ENCODE measurements around the gene CFAP58.

The CFAP58 gene

GRCh38 chr10:104339469-104340110 is 14.0 kb upstream of the CFAP58 start:
- Mint-ChIP-seq H3K27ac (no peak overlapping the region), H3K4me3 (peak overlapping the region; percentile 90 to 96), H3K4me1 (peaks cover 42% of the 10 kb centered on the region), H3K9me3 (no peaks in the 10 kb centered on the region), H3K27me3 (peaks cover 9% of the 10 kb centered on the region)
- DNase-seq (no peak), ATAC-seq (no peak)

GRCh38 chr10:104340111-104340526 is 13.5 kb upstream of the CFAP58 start:
- Mint-ChIP-seq H3K4me3 (no peak overlapping the region), H3K27me3 (peaks cover 9% of the 10 kb centered on the region), H3K9me3 (no peaks in the 10 kb centered on the region), H3K27ac (no peak overlapping the region), H3K4me1 (peaks cover 36% of the 10 kb centered on the region)
- ATAC-seq = no peak
- DNase-seq = no peak

GRCh38 chr10:104340641-104341040 is 13.0 kb upstream of the CFAP58 start:
- DNase-seq (no peak), ATAC-seq (no peak)
- Mint-ChIP-seq H3K4me1 (peaks cover 35% of the 10 kb centered on the region), H3K27ac (no peak overlapping the region), H3K4me3 (no peak overlapping the region), H3K27me3 (peaks cover 9% of the 10 kb centered on the region), H3K9me3 (no peaks in the 10 kb centered on the region)

- no peak for ATAC-seq
- no peak overlapping the region for H3K4me3 Mint-ChIP-seq
- no peaks in the 10 kb centered on the region for H3K9me3 Mint-ChIP-seq
- H3K27me3 Mint-ChIP-seq = peaks cover 9% of the 10 kb centered on the region
- no peak overlapping the region for H3K27ac Mint-ChIP-seq
- H3K4me1 Mint-ChIP-seq = peaks cover 30% of the 10 kb centered on the region
- no peak for DNase-seq
Measured at GRCh38 chr10:104342941-104343411, 10.7 kb upstream of the CFAP58 start.

- H3K9me3 Mint-ChIP-seq = no peaks in the 10 kb centered on the region
- peaks cover 26% of the 10 kb centered on the region for H3K4me1 Mint-ChIP-seq
- DNase-seq = no peak
- H3K27me3 Mint-ChIP-seq = peaks cover 9% of the 10 kb centered on the region
- no peak for ATAC-seq
- no peak overlapping the region for H3K27ac Mint-ChIP-seq
- H3K4me3 Mint-ChIP-seq = no peak overlapping the region
Measured at GRCh38 chr10:104344219-104344618, 9.4 kb upstream of the CFAP58 start.

GRCh38 chr10:104345515-104345914 is 8.1 kb upstream of the CFAP58 start:
- Mint-ChIP-seq H3K9me3 (no peaks in the 10 kb centered on the region), H3K27me3 (peaks cover under 1% of the 10 kb centered on the region), H3K4me1 (peaks cover 13% of the 10 kb centered on the region), H3K27ac (no peak overlapping the region), H3K4me3 (no peak overlapping the region)
- DNase-seq (no peak), ATAC-seq (no peak)

- H3K9me3 Mint-ChIP-seq = no peaks in the 10 kb centered on the region
- H3K4me1 Mint-ChIP-seq = peaks cover 11% of the 10 kb centered on the region
- no peak for DNase-seq
- H3K27me3 Mint-ChIP-seq = no peaks in the 10 kb centered on the region
- peak overlapping the region in 1 of 2 donors; percentile 74 for H3K27ac Mint-ChIP-seq
- H3K4me3 Mint-ChIP-seq = no peak overlapping the region
- ATAC-seq = no peak
Measured at GRCh38 chr10:104345941-104346340, 7.7 kb upstream of the CFAP58 start.

GRCh38 chr10:104347295-104348045 is 6.2 kb upstream of the CFAP58 start:
- H3K4me3 Mint-ChIP-seq = no peak overlapping the region
- H3K9me3 Mint-ChIP-seq = no peaks in the 10 kb centered on the region
- H3K27me3 Mint-ChIP-seq = no peaks in the 10 kb centered on the region
- ATAC-seq (no peak), DNase-seq (no peak)
- H3K27ac Mint-ChIP-seq = no peak overlapping the region
- peaks cover 11% of the 10 kb centered on the region for H3K4me1 Mint-ChIP-seq

GRCh38 chr10:104348601-104349000 is 5.0 kb upstream of the CFAP58 start:
- H3K27ac Mint-ChIP-seq = no peak overlapping the region
- no peaks in the 10 kb centered on the region for H3K9me3 Mint-ChIP-seq
- DNase-seq = no peak
- no peak overlapping the region for H3K4me3 Mint-ChIP-seq
- H3K27me3 Mint-ChIP-seq = no peaks in the 10 kb centered on the region
- no peak for ATAC-seq
- peaks cover 11% of the 10 kb centered on the region for H3K4me1 Mint-ChIP-seq

GRCh38 chr10:104349623-104350126 is 4.0 kb upstream of the CFAP58 start:
- no peaks in the 10 kb centered on the region for H3K27me3 Mint-ChIP-seq
- no peak for DNase-seq
- H3K4me1 Mint-ChIP-seq = peaks cover 11% of the 10 kb centered on the region
- no peaks in the 10 kb centered on the region for H3K9me3 Mint-ChIP-seq
- H3K4me3 Mint-ChIP-seq = no peak overlapping the region
- no peak overlapping the region for H3K27ac Mint-ChIP-seq
- peak; percentile 56 for ATAC-seq

GRCh38 chr10:104350127-104350635 is 3.5 kb upstream of the CFAP58 start:
- DNase-seq (no peak), ATAC-seq (peak; percentile 77)
- Mint-ChIP-seq H3K4me3 (no peak overlapping the region), H3K27me3 (no peaks in the 10 kb centered on the region), H3K4me1 (peaks cover 11% of the 10 kb centered on the region), H3K9me3 (no peaks in the 10 kb centered on the region), H3K27ac (no peak overlapping the region)

- DNase-seq = no peak
- ATAC-seq = peak; percentile 61
- Mint-ChIP-seq H3K4me3 (peak overlapping the region in 1 of 2 donors; percentile 72), H3K27ac (peak overlapping the region in 1 of 2 donors; percentile 92), H3K4me1 (peaks cover 2% of the 10 kb centered on the region), H3K9me3 (no peaks in the 10 kb centered on the region), H3K27me3 (no peaks in the 10 kb centered on the region)
Measured at GRCh38 chr10:104351061-104351702, 2.5 kb upstream of the CFAP58 start.

GRCh38 chr10:104351919-104352318 is 1.7 kb upstream of the CFAP58 start:
- Mint-ChIP-seq H3K27me3 (no peaks in the 10 kb centered on the region), H3K4me1 (no peaks in the 10 kb centered on the region), H3K9me3 (no peaks in the 10 kb centered on the region), H3K4me3 (peak overlapping the region in 1 of 2 donors; percentile 51), H3K27ac (no peak overlapping the region)
- ATAC-seq (peak; percentile 6), DNase-seq (no peak)

GRCh38 chr10:104359811-104360210 is 6.2 kb downstream of the CFAP58 start:
- H3K4me3 Mint-ChIP-seq = no peak overlapping the region
- H3K4me1 Mint-ChIP-seq = peaks cover 6% of the 10 kb centered on the region
- H3K9me3 Mint-ChIP-seq = peaks cover 0 to 7% of the 10 kb centered on the region in 2 donors
- ATAC-seq = no peak
- peaks cover 21% of the 10 kb centered on the region for H3K27me3 Mint-ChIP-seq
- no peak overlapping the region for H3K27ac Mint-ChIP-seq
- DNase-seq = no peak

GRCh38 chr10:104367904-104368303 is 14.3 kb downstream of the CFAP58 start:
- H3K4me1 Mint-ChIP-seq = no peaks in the 10 kb centered on the region
- H3K27ac Mint-ChIP-seq = no peak overlapping the region
- ATAC-seq (no peak), DNase-seq (no peak)
- H3K4me3 Mint-ChIP-seq = no peak overlapping the region
- peaks cover 36% of the 10 kb centered on the region for H3K27me3 Mint-ChIP-seq
- H3K9me3 Mint-ChIP-seq = peaks cover 0 to 2% of the 10 kb centered on the region in 2 donors

Measured in stimulated activated naive CD8-positive, alpha-beta T cell treated with anti-CD3 and anti-CD28 coated beads, Interleukin-15, amount 100 ng/mL, for 72 hours (primary cell).